HEK293 (cell line): ENCODE data around the gene MYO18B.

Experiments used
- CTCF ChIA-PET: fragments of 350-600 bp; formaldehyde crosslinking; extraction: SDS; loops from one replicate; lab custom pipeline; 2021; ENCODE audit warnings: antibody characterized with exemption; lab: Yijun Ruan, JAX
- POLR2A ChIA-PET: fragments of 300-600 bp; formaldehyde crosslinking; extraction: SDS; loops from one replicate; lab custom pipeline; 2020; ENCODE audit warnings: antibody characterized with exemption, inconsistent platforms; lab: Yijun Ruan, JAX
- H3K27ac ChIP-seq: fragments of 200-500 bp; sonication (Bioruptor generic); 2 replicates; pipeline ENCODE4 v1.5.1; 2014; ENCODE audit warnings: low read depth, low read length, control low read depth, inconsistent platforms; ENCODE audit errors: extremely low read depth
- H3K36me3 ChIP-seq, 2 experiments: fragments of 200-500 bp in 1 of 2; sonication (Bioruptor generic) in 1 of 2; 1 replicate in 1 of 2; 2 replicates in 1 of 2; pipeline ENCODE4 v1.5.1; 2014 to 2017; ENCODE audit warnings: inconsistent platforms in 2 of 2, low read length in 2 of 2; ENCODE audit not compliant: control insufficient read depth in 2 of 2, insufficient read depth in 1 of 2
- H3K4me1 ChIP-seq: fragments of 200-500 bp; sonication (Bioruptor generic); 2 replicates; pipeline ENCODE4 v1.5.1; 2014; ENCODE audit warnings: mild to moderate bottlenecking, low read length, inconsistent platforms; ENCODE audit not compliant: control insufficient read depth, insufficient read depth
- H3K4me3 ChIP-seq: 2 replicates; pipeline ENCODE4 v1.5.1; 2011; ENCODE audit warnings: low read depth, mild to moderate bottlenecking, control low read depth, low read length, moderate library complexity
- H3K9me3 ChIP-seq: fragments of 200-500 bp; sonication (Bioruptor generic); 2 replicates; pipeline ENCODE4 v1.5.1; 2014; ENCODE audit warnings: low read depth, low read length, inconsistent platforms; ENCODE audit not compliant: control insufficient read depth, insufficient read depth
- HOXD13 ChIP-seq: sonication (generic); formaldehyde crosslinking; IDR thresholded peaks from 2 replicates; pipeline ENCODE4 v1.8.0; 2022; ENCODE audit warnings: missing genetic modification reagents, borderline replicate concordance
- MEIS1 ChIP-seq: sonication (generic); formaldehyde crosslinking; IDR thresholded peaks from 2 replicates; pipeline ENCODE4 v1.8.1; 2022; ENCODE audit warnings: missing genetic modification reagents, mild to moderate bottlenecking, borderline replicate concordance
- REST ChIP-seq: fragments of 450-650 bp; formaldehyde crosslinking; IDR thresholded peaks from 2 replicates; pipeline ENCODE4 v1.5.1; 2016; ENCODE audit warnings: missing biosample characterization, missing genetic modification characterization
- SCRT1 ChIP-seq: fragments of 450-650 bp; formaldehyde crosslinking; IDR thresholded peaks from 2 replicates; pipeline ENCODE4 v1.5.1; 2016; ENCODE audit warnings: missing biosample characterization, missing genetic modification characterization, borderline replicate concordance
- ZBTB17 ChIP-seq: fragments of 450-650 bp; formaldehyde crosslinking; IDR thresholded peaks from 2 replicates; pipeline ENCODE4 v1.5.1; 2016; ENCODE audit warnings: missing biosample characterization, missing genetic modification characterization
- ZEB2 ChIP-seq: fragments of 450-650 bp; formaldehyde crosslinking; IDR thresholded peaks from 2 replicates; pipeline ENCODE4 v1.5.1; 2016; ENCODE audit warnings: missing biosample characterization, missing genetic modification characterization
- ZFP3 ChIP-seq: fragments of 450-650 bp; formaldehyde crosslinking; IDR thresholded peaks from 2 replicates; pipeline ENCODE4 v1.5.1; 2016; ENCODE audit warnings: low read depth, missing biosample characterization, missing genetic modification characterization
- ZNF121 ChIP-seq: fragments of 450-650 bp; formaldehyde crosslinking; IDR thresholded peaks from 2 replicates; pipeline ENCODE4 v1.5.1; 2016; ENCODE audit warnings: missing biosample characterization, missing genetic modification characterization
- ZNF155 ChIP-seq: fragments of 450-650 bp; formaldehyde crosslinking; IDR thresholded peaks from 2 replicates; pipeline ENCODE4 v1.5.1; 2016; ENCODE audit warnings: missing biosample characterization, missing genetic modification characterization
- ZNF157 ChIP-seq: fragments of 450-650 bp; formaldehyde crosslinking; IDR thresholded peaks from 2 replicates; pipeline ENCODE4 v1.5.1; 2016; ENCODE audit warnings: missing biosample characterization, missing genetic modification characterization
- ZNF223 ChIP-seq: fragments of 450-650 bp; formaldehyde crosslinking; IDR thresholded peaks from 2 replicates; pipeline ENCODE4 v1.5.1; 2016; ENCODE audit warnings: missing biosample characterization, missing genetic modification characterization
- ZNF280C ChIP-seq: fragments of 450-650 bp; formaldehyde crosslinking; IDR thresholded peaks from 2 replicates; pipeline ENCODE4 v1.5.1; 2016; ENCODE audit warnings: missing biosample characterization, missing genetic modification characterization
- ZNF423 ChIP-seq: fragments of 450-650 bp; formaldehyde crosslinking; IDR thresholded peaks from 2 replicates; pipeline ENCODE4 v1.5.1; 2016; ENCODE audit warnings: missing biosample characterization, missing genetic modification characterization
- ZNF514 ChIP-seq: fragments of 450-650 bp; formaldehyde crosslinking; IDR thresholded peaks from 2 replicates; pipeline ENCODE4 v1.5.1; 2016; ENCODE audit warnings: missing biosample characterization, missing genetic modification characterization
- ZNF660 ChIP-seq: fragments of 450-650 bp; IDR thresholded peaks from 2 replicates; pipeline ENCODE4 v1.5.1; 2018; ENCODE audit warnings: missing biosample characterization, mild to moderate bottlenecking, missing genetic modification characterization
- ZNF785 ChIP-seq: fragments of 450-650 bp; formaldehyde crosslinking; IDR thresholded peaks from 2 replicates; pipeline ENCODE4 v1.5.1; 2016; ENCODE audit warnings: missing biosample characterization, missing genetic modification characterization
- ZNF843 ChIP-seq: fragments of 450-650 bp; formaldehyde crosslinking; IDR thresholded peaks from 2 replicates; pipeline ENCODE4 v1.5.1; 2016; ENCODE audit warnings: missing biosample characterization, missing genetic modification characterization

MYO18B gene

GRCh38 chr22:25781801-25782200, 39.8 kb downstream of the MYO18B start (continued):
- no peak for TF ChIP-seq SCRT1 (tag by site-specific recombination)
- no peak for TF ChIP-seq ZNF660 (tag by site-specific recombination)
- TF ChIP-seq REST (tag by site-specific recombination): no peak
- TF ChIP-seq MEIS1: no peak
- TF ChIP-seq HOXD13 (CRISPR knock-in tag): no peak
- no peak for TF ChIP-seq ZNF785 (tag by site-specific recombination)
- no peak for TF ChIP-seq ZNF514 (tag by site-specific recombination)
- no peak for TF ChIP-seq ZNF157 (tag by site-specific recombination)

- no peak overlapping the region for H3K27ac ChIP-seq
- TF ChIP-seq ZNF423 (tag by site-specific recombination) (no peak), ZNF157 (tag by site-specific recombination) (no peak), ZNF280C (tag by site-specific recombination) (no peak), ZNF223 (tag by site-specific recombination) (no peak), ZNF843 (tag by site-specific recombination) (no peak), ZNF155 (tag by site-specific recombination) (no peak)
- H3K4me1 ChIP-seq: no peaks in the 10 kb centered on the region
- ChIA-PET CTCF (interaction anchor here (0.9 kb wide), 1 partner anchor 10 kb away, joined by 4 read pairs; no protein-coding TSS in a partner anchor), POLR2A (interaction anchor here (0.6 kb wide), 1 partner anchor 31 kb away, joined by 5 read pairs; no protein-coding TSS in a partner anchor)
- no peak overlapping the region for H3K4me3 ChIP-seq
- no peaks in the 10 kb centered on the region for H3K9me3 ChIP-seq
- H3K36me3 ChIP-seq: no peaks in the 10 kb centered on the region
Measured at GRCh38 chr22:25782831-25783230, 40.8 kb downstream of the MYO18B start.

- no peak overlapping the region for H3K27ac ChIP-seq
- no peaks in the 10 kb centered on the region for H3K9me3 ChIP-seq
- POLR2A ChIA-PET: no interaction called here
- no peak overlapping the region for H3K4me3 ChIP-seq
- H3K36me3 ChIP-seq: no peaks in the 10 kb centered on the region
- no peaks in the 10 kb centered on the region for H3K4me1 ChIP-seq
- TF ChIP-seq ZFP3 (tag by site-specific recombination): peak; percentile 88
- TF ChIP-seq ZEB2: no peak
- TF ChIP-seq, all 188 proteins: peak for 1
- CTCF ChIA-PET: interaction anchor here (1.1 kb wide), 1 partner anchor 547 kb away, joined by 4 read pairs; no protein-coding TSS in a partner anchor
Measured at GRCh38 chr22:25783856-25784255, 41.9 kb downstream of the MYO18B start.

GRCh38 chr22:25786165-25786564, 44.2 kb downstream of the MYO18B start:
- ChIA-PET POLR2A (no interaction called here), CTCF (interaction anchor here (0.7 kb wide), 3 partner anchors 25 to 370 kb away, joined by 3 to 5 read pairs (median 5); no protein-coding TSS in a partner anchor)
- Histone ChIP-seq H3K36me3 (no peaks in the 10 kb centered on the region), H3K4me1 (no peaks in the 10 kb centered on the region), H3K9me3 (no peaks in the 10 kb centered on the region)
- TF ChIP-seq ZBTB17 (tag by site-specific recombination): no peak
- peak; percentile 88 for TF ChIP-seq ZFP3 (tag by site-specific recombination)
- TF ChIP-seq ZNF121: no peak
- TF ChIP-seq, all 188 proteins: peak for 1
- Histone ChIP-seq H3K4me3 (no peak overlapping the region), H3K27ac (no peak overlapping the region)
